PC-3 (cell line): Measurements from ENCODE around the gene FBN3. TPM values are rescaled to one million over a fixed set of nuclear protein-coding genes. Genes with fewer than 3 reads are reported as not detected.

Source experiments
- ATAC-seq: fragments of 200-7000 bp; cut with Tn5 transposase; 2 replicates; pipeline ENCODE4 v1.9.1; 2020; ENCODE audit warnings: mild to moderate bottlenecking, moderate library complexity
- BruUV-seq: library from RNA; stranded (reverse); fragments of 400-500 nt; replicated peaks from 2 replicates; lab custom pipeline; 2021; lab: Mats Ljungman, UMichigan
- CTCF ChIA-PET: fragments of 300-600 bp; sonication (Branson Sonifier 250); formaldehyde crosslinking; loops from one replicate; lab custom pipeline; 2022; ENCODE audit warnings: antibody characterized with exemption; lab: Charles Lee
- POLR2A ChIA-PET: fragments of 300-600 bp; sonication (Branson Sonifier 250); formaldehyde crosslinking; loops from one replicate; lab custom pipeline; 2022; ENCODE audit warnings: antibody characterized with exemption; ENCODE audit not compliant: unreplicated experiment; lab: Charles Lee
- DNase-seq: peaks from one replicate; pipeline ENCODE4 v3.0.0-alpha.2; 2015
- H2AFZ ChIP-seq: fragments of 300-600 bp; sonication (generic); 2 replicates; pipeline ENCODE4 v1.6.0; 2016; ENCODE audit warnings: antibody characterized with exemption, low read length
- H3F3A ChIP-seq: fragments of 300-600 bp; sonication (generic); one replicate; pipeline ENCODE4 v1.6.0; 2017; ENCODE audit warnings: antibody characterized with exemption, low read length, control low read depth, mild to moderate bottlenecking; ENCODE audit not compliant: unreplicated experiment
- H3K27ac ChIP-seq: fragments of 300-600 bp; sonication (generic); 2 replicates; pipeline ENCODE4 v1.5.1; 2016; ENCODE audit warnings: mild to moderate bottlenecking, low read length
- H3K27me3 ChIP-seq: fragments of 300-600 bp; sonication (generic); 2 replicates; pipeline ENCODE4 v1.6.1; 2016; ENCODE audit warnings: low read length, mixed read lengths
- H3K36me3 ChIP-seq: fragments of 300-600 bp; sonication (generic); 2 replicates; pipeline ENCODE4 v1.6.1; 2016; ENCODE audit warnings: low read depth, mixed run types, low read length, mixed read lengths
- H3K4me1 ChIP-seq: fragments of 300-600 bp; sonication (generic); 2 replicates; pipeline ENCODE4 v1.5.1; 2016; ENCODE audit warnings: low read length; ENCODE audit not compliant: insufficient read depth
- H3K4me2 ChIP-seq: fragments of 300-600 bp; sonication (generic); 2 replicates; pipeline ENCODE4 v1.6.0; 2016; ENCODE audit warnings: low read length
- H3K4me3 ChIP-seq: fragments of 300-600 bp; sonication (generic); 2 replicates; pipeline ENCODE4 v1.5.1; 2016; ENCODE audit warnings: mild to moderate bottlenecking, low read length, mixed read lengths
- H3K79me2 ChIP-seq: fragments of 300-600 bp; sonication (generic); 2 replicates; pipeline ENCODE4 v1.6.1; 2017; ENCODE audit warnings: low read length, mixed read lengths
- H3K9ac ChIP-seq: fragments of 300-600 bp; sonication (generic); 2 replicates; pipeline ENCODE4 v1.6.0; 2016; ENCODE audit warnings: mild to moderate bottlenecking, low read length
- H3K9me2 ChIP-seq: fragments of 300-600 bp; sonication (generic); replicated peaks from 2 replicates; pipeline ENCODE4 v1.6.1; 2016; ENCODE audit warnings: mixed run types, low read length, mixed read lengths
- H3K9me3 ChIP-seq: fragments of 300-600 bp; sonication (generic); 2 replicates; pipeline ENCODE4 v1.6.1; 2016; ENCODE audit warnings: low read length, mixed read lengths
- H4K20me1 ChIP-seq: fragments of 300-600 bp; sonication (generic); 2 replicates; pipeline ENCODE4 v1.6.1; 2016; ENCODE audit warnings: low read length, mixed read lengths
- EZH2 ChIP-seq: fragments of 300-600 bp; sonication (generic); IDR thresholded peaks from one replicate; pipeline ENCODE4 v1.6.1; 2017; ENCODE audit warnings: antibody characterized with exemption, mild to moderate bottlenecking, low read length; ENCODE audit not compliant: unreplicated experiment
- EZH2phosphoT487 ChIP-seq: fragments of 300-600 bp; sonication (generic); IDR thresholded peaks from 2 replicates; pipeline ENCODE4 v1.6.1; 2018; ENCODE audit warnings: mild to moderate bottlenecking, antibody characterized with exemption, low read length, borderline replicate concordance
- intact Hi-C: fragments of 100-400 bp; cut with micrococcal nuclease; formaldehyde crosslinking; loops from 2 replicates; pipeline ENCODE4 v1.9.0; 2023
- total RNA-seq: library from RNA; depleted of rRNA; stranded (reverse); fragments of >200 nt; gene quantifications from 2 replicates; pipeline ENCODE4 v1.2.3, GENCODE V29; 2014
- TF ChIP-seq, protein P1 (sequence below): fragments of 300-600 bp; sonication (generic); conservative IDR thresholded peaks from 2 replicates; pipeline ENCODE4 v1.5.1; 2017; ENCODE audit warnings: antibody characterized with exemption, low read depth, mild to moderate bottlenecking, low read length

The FBN3 gene
- total RNA-seq, 1 experiment from 2014 or later, result under 0.01 TPM

- no peak for DNase-seq
- H3K4me3 ChIP-seq, result no peak overlapping the region
- TF ChIP-seq, protein P1, sequence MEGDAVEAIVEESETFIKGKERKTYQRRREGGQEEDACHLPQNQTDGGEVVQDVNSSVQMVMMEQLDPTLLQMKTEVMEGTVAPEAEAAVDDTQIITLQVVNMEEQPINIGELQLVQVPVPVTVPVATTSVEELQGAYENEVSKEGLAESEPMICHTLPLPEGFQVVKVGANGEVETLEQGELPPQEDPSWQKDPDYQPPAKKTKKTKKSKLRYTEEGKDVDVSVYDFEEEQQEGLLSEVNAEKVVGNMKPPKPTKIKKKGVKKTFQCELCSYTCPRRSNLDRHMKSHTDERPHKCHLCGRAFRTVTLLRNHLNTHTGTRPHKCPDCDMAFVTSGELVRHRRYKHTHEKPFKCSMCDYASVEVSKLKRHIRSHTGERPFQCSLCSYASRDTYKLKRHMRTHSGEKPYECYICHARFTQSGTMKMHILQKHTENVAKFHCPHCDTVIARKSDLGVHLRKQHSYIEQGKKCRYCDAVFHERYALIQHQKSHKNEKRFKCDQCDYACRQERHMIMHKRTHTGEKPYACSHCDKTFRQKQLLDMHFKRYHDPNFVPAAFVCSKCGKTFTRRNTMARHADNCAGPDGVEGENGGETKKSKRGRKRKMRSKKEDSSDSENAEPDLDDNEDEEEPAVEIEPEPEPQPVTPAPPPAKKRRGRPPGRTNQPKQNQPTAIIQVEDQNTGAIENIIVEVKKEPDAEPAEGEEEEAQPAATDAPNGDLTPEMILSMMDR, result no peak
- TF ChIP-seq EZH2phosphoT487 (no peak), EZH2 (no peak)
- no peak for ATAC-seq
- no peak overlapping the region for H3K4me2 ChIP-seq
- BruUV-seq, result no TSS peak
- no peak overlapping the region for H2AFZ ChIP-seq
- H3F3A ChIP-seq, result no peaks in the 10 kb centered on the region
- no peaks in the 10 kb centered on the region for H3K9me3 ChIP-seq
- no peaks in the 10 kb centered on the region for H4K20me1 ChIP-seq
- no peaks in the 10 kb centered on the region for H3K4me1 ChIP-seq
- H3K9ac ChIP-seq, result no peak overlapping the region
- no peaks in the 10 kb centered on the region for H3K36me3 ChIP-seq
- ChIA-PET CTCF (no interaction called here), POLR2A (no interaction called here)
- H3K79me2 ChIP-seq, result no peaks in the 10 kb centered on the region
- no peaks in the 10 kb centered on the region for H3K9me2 ChIP-seq
- no peaks in the 10 kb centered on the region for H3K27me3 ChIP-seq
- intact Hi-C loops, result no loop called here
- no peak overlapping the region for H3K27ac ChIP-seq
These were observed 39.9 kb downstream of the FBN3 start for GRCh38 chr19:8109455-8109854.

- POLR2A ChIA-PET, result no interaction called here
- ATAC-seq (no peak), DNase-seq (no peak)
- Histone ChIP-seq H3K9ac (no peak overlapping the region), H3K4me1 (no peaks in the 10 kb centered on the region), H3K27me3 (no peaks in the 10 kb centered on the region), H2AFZ (no peak overlapping the region), H3K9me2 (no peaks in the 10 kb centered on the region), H3K4me3 (no peak overlapping the region), H4K20me1 (no peaks in the 10 kb centered on the region), H3F3A (no peaks in the 10 kb centered on the region), H3K79me2 (no peaks in the 10 kb centered on the region), H3K9me3 (no peaks in the 10 kb centered on the region), H3K4me2 (no peak overlapping the region), H3K36me3 (no peaks in the 10 kb centered on the region), H3K27ac (no peak overlapping the region)
- CTCF ChIA-PET, result no interaction called here
- intact Hi-C loops, result no loop called here
- TF ChIP-seq, protein P1, result no peak
- TF ChIP-seq EZH2, result no peak
- no peak for TF ChIP-seq EZH2phosphoT487
- BruUV-seq, result no TSS peak
These were observed 40.6 kb downstream of the FBN3 start for GRCh38 chr19:8108560-8109445.

DNA sequence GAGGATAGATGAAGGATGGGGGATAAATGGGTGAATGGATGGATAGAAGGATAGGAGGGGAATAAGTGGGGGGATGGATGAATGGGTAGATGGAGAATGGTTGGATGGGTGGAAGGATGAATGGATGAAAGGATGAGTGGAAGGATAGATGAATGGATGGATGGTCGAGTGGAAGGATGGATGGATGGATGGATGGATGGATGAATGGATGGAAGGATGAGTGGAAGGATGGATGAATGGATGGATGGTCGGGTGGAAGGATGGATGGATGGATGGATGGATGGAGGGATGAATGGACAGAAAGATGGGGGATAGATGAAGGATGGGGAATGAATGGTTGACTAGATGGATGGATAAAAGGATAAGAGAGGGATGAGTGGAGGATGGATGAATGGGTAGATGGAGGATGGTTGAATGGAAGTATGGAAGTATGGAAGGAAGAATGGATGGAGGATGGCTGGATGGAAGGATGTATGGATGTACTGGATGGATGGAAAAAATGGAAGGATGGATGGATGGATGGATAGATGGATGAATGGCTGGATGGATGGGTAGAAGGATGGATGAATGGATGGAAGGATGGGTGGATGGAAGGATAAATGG is 42.0 kb downstream of the FBN3 start:
- no peak for DNase-seq
- Histone ChIP-seq H3K4me2 (no peak overlapping the region), H3K27me3 (no peaks in the 10 kb centered on the region), H3K4me1 (no peaks in the 10 kb centered on the region), H3K79me2 (no peaks in the 10 kb centered on the region), H3F3A (no peaks in the 10 kb centered on the region), H3K36me3 (no peaks in the 10 kb centered on the region), H4K20me1 (no peaks in the 10 kb centered on the region), H3K27ac (no peak overlapping the region), H3K9me2 (no peaks in the 10 kb centered on the region), H3K4me3 (no peak overlapping the region), H3K9ac (no peak overlapping the region), H3K9me3 (no peaks in the 10 kb centered on the region), H2AFZ (no peak overlapping the region)
- ChIA-PET POLR2A (no interaction called here), CTCF (no interaction called here)
- no TSS peak for BruUV-seq
- ATAC-seq, result no peak
- intact Hi-C loops, result no loop called here
- TF ChIP-seq, protein P1, result no peak
- no peak for TF ChIP-seq EZH2
- no peak for TF ChIP-seq EZH2phosphoT487
